Measurements from ENCODE around the gene RFNG. TPM values are rescaled to one million over a fixed set of nuclear protein-coding genes. Genes with fewer than 3 reads are reported as not detected.

RFNG gene
- total and polyA plus RNA-seq, 4 donors = 28.2 to 73.0 (median 31.2) TPM

GRCh38 chr17:82080789-82081464, 29.3 kb upstream of the RFNG start:
- DNase-seq (no peak), ATAC-seq (ENCODE audit: low FRiP score) (no peak)
- intact Hi-C loops (cut with DNase I) = no loop called here
- no peaks in the 10 kb centered on the region for H3K4me1 ChIP-seq (ENCODE audit: control insufficient read depth in 1 of 2, insufficient read depth in 2 of 2, low read length in 2 of 2)
- no peaks in the 10 kb centered on the region for H3K27me3 ChIP-seq (ENCODE audit: control insufficient read depth in 1 of 2, insufficient read depth in 2 of 2, low read length in 1 of 2)
- WGBS, 2 donors = 93 to 94% methylated on average over 43 to 44 of the region's 44 CpGs
- no peak overlapping the region for H3K27ac ChIP-seq (ENCODE audit: low read depth in 1 of 2, low read length in 2 of 2)
- no peaks in the 10 kb centered on the region for H3K9me3 ChIP-seq (ENCODE audit: control insufficient read depth, low read length)
- H3K36me3 ChIP-seq (ENCODE audit: control insufficient read depth in 1 of 2, insufficient read depth in 2 of 2, low read length in 1 of 2) = peaks cover 0 to 19% of the 10 kb centered on the region in 2 donors
- H3K4me3 ChIP-seq (ENCODE audit: low read length in 2 of 2) = no peak overlapping the region

GRCh38 chr17:82080048-82080788, 28.6 kb upstream of the RFNG start:
- Histone ChIP-seq H3K4me1 (ENCODE audit: control insufficient read depth in 1 of 2, insufficient read depth in 2 of 2, low read length in 2 of 2) (no peaks in the 10 kb centered on the region), H3K36me3 (ENCODE audit: control insufficient read depth in 1 of 2, insufficient read depth in 2 of 2, low read length in 1 of 2) (peaks cover 0 to 15% of the 10 kb centered on the region in 2 donors), H3K4me3 (ENCODE audit: low read length in 2 of 2) (no peak overlapping the region), H3K27me3 (ENCODE audit: control insufficient read depth in 1 of 2, insufficient read depth in 2 of 2, low read length in 1 of 2) (no peaks in the 10 kb centered on the region), H3K27ac (ENCODE audit: low read depth in 1 of 2, low read length in 2 of 2) (no peak overlapping the region), H3K9me3 (ENCODE audit: control insufficient read depth, low read length) (no peaks in the 10 kb centered on the region)
- 91 to 92% methylated on average over 36 of the region's 36 CpGs for WGBS, 2 donors
- intact Hi-C loops (cut with DNase I) = no loop called here
- DNase-seq (no peak), ATAC-seq (ENCODE audit: low FRiP score) (no peak)

GRCh38 chr17:82079001-82079677, 27.5 kb upstream of the RFNG start:
- H3K4me1 ChIP-seq (ENCODE audit: control insufficient read depth in 1 of 2, insufficient read depth in 2 of 2, low read length in 2 of 2) = no peaks in the 10 kb centered on the region

GRCh38 chr17:82078433-82078832, 26.8 kb upstream of the RFNG start:
- intact Hi-C loops (cut with DNase I) = no loop called here
- H3K4me3 ChIP-seq (ENCODE audit: low read length in 2 of 2) = no peak overlapping the region
- H3K27me3 ChIP-seq (ENCODE audit: control insufficient read depth in 1 of 2, insufficient read depth in 2 of 2, low read length in 1 of 2) = no peaks in the 10 kb centered on the region
- ATAC-seq (ENCODE audit: low FRiP score) = no peak
- H3K9me3 ChIP-seq (ENCODE audit: control insufficient read depth, low read length) = no peaks in the 10 kb centered on the region
- H3K4me1 ChIP-seq (ENCODE audit: control insufficient read depth in 1 of 2, insufficient read depth in 2 of 2, low read length in 2 of 2) = no peaks in the 10 kb centered on the region
- H3K27ac ChIP-seq (ENCODE audit: low read depth in 1 of 2, low read length in 2 of 2) = no peak overlapping the region
- DNase-seq = no peak
- 93 to 94% methylated on average over 18 of the region's 18 CpGs for WGBS, 2 donors
- peaks cover 0 to 12% of the 10 kb centered on the region in 2 donors for H3K36me3 ChIP-seq (ENCODE audit: control insufficient read depth in 1 of 2, insufficient read depth in 2 of 2, low read length in 1 of 2)

More at GRCh38 chr17:82079001-82079677, 27.5 kb upstream of the RFNG start:
- Histone ChIP-seq H3K36me3 (ENCODE audit: control insufficient read depth in 1 of 2, insufficient read depth in 2 of 2, low read length in 1 of 2) (peaks cover 0 to 14% of the 10 kb centered on the region in 2 donors), H3K27ac (ENCODE audit: low read depth in 1 of 2, low read length in 2 of 2) (no peak overlapping the region), H3K9me3 (ENCODE audit: control insufficient read depth, low read length) (no peaks in the 10 kb centered on the region), H3K27me3 (ENCODE audit: control insufficient read depth in 1 of 2, insufficient read depth in 2 of 2, low read length in 1 of 2) (no peaks in the 10 kb centered on the region), H3K4me3 (ENCODE audit: low read length in 2 of 2) (no peak overlapping the region)
- intact Hi-C loops (cut with DNase I) = no loop called here
- DNase-seq (no peak), ATAC-seq (ENCODE audit: low FRiP score) (no peak)
- WGBS, 2 donors = 90 to 95% methylated on average over 41 to 47 of the region's 47 CpGs

GRCh38 chr17:82077617-82078358, 26.2 kb upstream of the RFNG start:
- Histone ChIP-seq H3K36me3 (ENCODE audit: control insufficient read depth in 1 of 2, insufficient read depth in 2 of 2, low read length in 1 of 2) (peaks cover 0 to 12% of the 10 kb centered on the region in 2 donors), H3K4me3 (ENCODE audit: low read length in 2 of 2) (no peak overlapping the region), H3K27ac (ENCODE audit: low read depth in 1 of 2, low read length in 2 of 2) (no peak overlapping the region), H3K9me3 (ENCODE audit: control insufficient read depth, low read length) (no peaks in the 10 kb centered on the region), H3K4me1 (ENCODE audit: control insufficient read depth in 1 of 2, insufficient read depth in 2 of 2, low read length in 2 of 2) (no peaks in the 10 kb centered on the region), H3K27me3 (ENCODE audit: control insufficient read depth in 1 of 2, insufficient read depth in 2 of 2, low read length in 1 of 2) (no peaks in the 10 kb centered on the region)
- DNase-seq (no peak), ATAC-seq (ENCODE audit: low FRiP score) (peak; percentile 33)
- WGBS, 2 donors = 56 to 58% methylated on average over 28 of the region's 28 CpGs
- intact Hi-C loops (cut with DNase I) = no loop called here

GRCh38 chr17:82076785-82077591, 25.4 kb upstream of the RFNG start:
- Histone ChIP-seq H3K4me1 (ENCODE audit: control insufficient read depth in 1 of 2, insufficient read depth in 2 of 2, low read length in 2 of 2) (no peaks in the 10 kb centered on the region), H3K27me3 (ENCODE audit: control insufficient read depth in 1 of 2, insufficient read depth in 2 of 2, low read length in 1 of 2) (no peaks in the 10 kb centered on the region), H3K4me3 (ENCODE audit: low read length in 2 of 2) (no peak overlapping the region), H3K36me3 (ENCODE audit: control insufficient read depth in 1 of 2, insufficient read depth in 2 of 2, low read length in 1 of 2) (peaks cover 0 to 12% of the 10 kb centered on the region in 2 donors), H3K9me3 (ENCODE audit: control insufficient read depth, low read length) (no peaks in the 10 kb centered on the region), H3K27ac (ENCODE audit: low read depth in 1 of 2, low read length in 2 of 2) (no peak overlapping the region)
- DNase-seq (no peak), ATAC-seq (ENCODE audit: low FRiP score) (no peak)
- 74 to 76% methylated on average over 21 of the region's 21 CpGs for WGBS, 2 donors
- intact Hi-C loops (cut with DNase I) = no loop called here

- no peak overlapping the region for H3K4me3 ChIP-seq (ENCODE audit: low read length in 2 of 2)
- DNase-seq = no peak
- no peak overlapping the region for H3K27ac ChIP-seq (ENCODE audit: low read depth in 1 of 2, low read length in 2 of 2)
- no peak for ATAC-seq (ENCODE audit: low FRiP score)
- peaks cover 0 to 10% of the 10 kb centered on the region in 2 donors for H3K36me3 ChIP-seq (ENCODE audit: control insufficient read depth in 1 of 2, insufficient read depth in 2 of 2, low read length in 1 of 2)
- H3K4me1 ChIP-seq (ENCODE audit: control insufficient read depth in 1 of 2, insufficient read depth in 2 of 2, low read length in 2 of 2) = no peaks in the 10 kb centered on the region
- 79 to 82% methylated on average over 25 of the region's 25 CpGs for WGBS, 2 donors
- no peaks in the 10 kb centered on the region for H3K9me3 ChIP-seq (ENCODE audit: control insufficient read depth, low read length)
- intact Hi-C loops (cut with DNase I) = no loop called here
- no peaks in the 10 kb centered on the region for H3K27me3 ChIP-seq (ENCODE audit: control insufficient read depth in 1 of 2, insufficient read depth in 2 of 2, low read length in 1 of 2)
These were observed 24.6 kb upstream of the RFNG start for GRCh38 chr17:82076018-82076784.
